ENCODE measurements around the gene FAM53B.

Gene FAM53B

DNA sequence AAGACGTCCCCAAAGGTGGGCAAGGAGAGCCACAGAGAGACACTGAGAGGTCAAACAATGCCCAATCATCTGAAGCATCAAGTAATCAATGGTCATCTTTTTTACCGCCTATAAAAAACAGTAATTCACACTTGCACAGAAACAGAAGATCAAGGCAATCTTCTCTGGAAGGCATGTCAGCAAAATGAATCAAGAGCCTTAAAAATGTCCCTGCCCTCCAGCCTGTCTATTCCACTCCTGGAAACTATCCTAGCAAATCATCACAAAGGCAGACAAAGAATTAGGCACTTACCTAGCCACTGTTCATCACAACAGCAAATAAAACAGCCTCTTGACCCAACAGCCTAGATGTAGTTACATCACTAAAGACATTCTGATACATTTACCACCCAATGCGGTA, 48.9 kb downstream of the FAM53B start:
- no peak for DNase-seq

DNA sequence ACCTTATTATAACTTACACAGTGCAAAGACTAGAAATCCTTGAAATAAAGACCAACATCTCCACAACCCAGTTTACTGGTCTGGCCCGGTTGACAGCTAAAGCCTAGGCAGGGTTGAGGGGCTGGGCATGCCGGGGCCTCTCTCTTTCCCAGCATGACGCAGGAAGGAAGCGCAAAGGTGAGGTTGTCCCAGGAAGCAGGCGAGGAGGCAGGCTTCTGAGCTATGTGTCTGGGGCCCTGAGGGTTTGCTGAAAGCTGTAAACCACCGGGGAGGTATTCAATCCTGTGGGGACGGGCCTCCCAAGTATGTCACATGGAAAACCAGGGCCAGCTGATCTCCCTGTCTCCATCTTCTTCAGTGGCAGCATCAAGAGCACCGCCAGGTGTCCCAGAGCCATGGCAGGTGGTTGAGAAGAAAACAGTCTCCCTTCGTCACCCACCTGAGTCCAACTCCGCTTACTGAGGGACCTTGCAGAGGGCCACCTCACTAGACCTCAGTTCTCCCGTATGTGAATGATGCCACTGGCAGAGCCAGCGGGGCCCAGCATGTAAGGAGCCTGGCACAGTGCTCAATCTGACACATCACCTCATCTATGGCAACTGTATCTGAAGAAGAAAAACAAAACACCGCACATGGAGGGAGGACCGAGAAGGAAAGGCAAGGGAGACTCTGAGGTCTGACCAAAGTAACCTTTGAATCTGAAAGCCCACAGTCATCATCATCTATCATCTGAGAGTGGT, 49.5 kb downstream of the FAM53B start:
- no peak for DNase-seq

DNA sequence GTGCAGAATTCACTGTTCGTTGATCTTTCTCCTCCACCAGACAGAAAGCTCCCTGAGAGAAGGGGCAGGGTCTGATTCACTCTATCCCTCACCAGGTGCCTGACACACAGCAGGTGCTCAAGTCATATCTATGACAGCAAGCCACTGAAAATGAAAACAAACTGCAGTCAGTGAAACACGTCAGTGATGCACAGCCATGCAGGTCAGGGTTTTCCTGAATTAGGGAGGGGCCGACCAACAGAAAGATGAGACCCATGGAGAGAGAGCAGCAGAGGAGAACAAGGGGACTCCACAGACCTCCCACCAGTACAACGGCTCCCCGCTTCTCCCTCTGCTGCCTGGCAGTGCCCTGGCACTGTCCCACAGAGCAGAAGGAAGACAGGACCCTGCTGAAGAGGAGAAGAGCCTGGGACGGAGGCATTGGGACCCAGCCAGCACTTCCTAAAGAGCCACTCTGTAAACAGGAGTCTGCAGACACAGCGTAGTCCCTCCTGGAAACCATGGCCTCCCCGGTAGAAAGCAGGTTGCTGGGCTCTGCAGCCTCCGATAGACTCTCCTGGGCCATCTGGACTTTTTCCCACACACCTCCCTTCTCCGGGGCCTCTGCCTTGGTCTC, 50.3 kb downstream of the FAM53B start:
- no peak for DNase-seq

DNA sequence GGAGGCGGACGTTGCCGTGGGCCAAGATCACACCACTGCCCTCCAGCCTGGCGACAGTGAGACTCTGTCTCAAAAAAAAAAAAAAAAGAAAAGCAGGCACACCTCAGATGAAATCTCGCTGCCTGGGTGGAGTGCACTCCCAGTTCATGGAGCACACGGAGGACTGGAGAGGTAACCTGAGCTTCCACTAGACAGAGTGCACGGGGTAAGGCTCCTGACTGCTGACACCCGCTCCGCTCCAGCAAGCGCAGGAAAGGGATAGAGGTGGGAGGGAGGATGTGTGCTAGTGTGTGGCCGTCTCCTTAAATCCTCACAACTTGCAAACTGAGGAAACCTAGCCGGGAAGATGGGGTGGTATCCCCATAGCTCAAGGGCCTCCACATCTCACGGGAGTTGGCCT, 50.8 kb downstream of the FAM53B start:
- no peak for DNase-seq

DNA sequence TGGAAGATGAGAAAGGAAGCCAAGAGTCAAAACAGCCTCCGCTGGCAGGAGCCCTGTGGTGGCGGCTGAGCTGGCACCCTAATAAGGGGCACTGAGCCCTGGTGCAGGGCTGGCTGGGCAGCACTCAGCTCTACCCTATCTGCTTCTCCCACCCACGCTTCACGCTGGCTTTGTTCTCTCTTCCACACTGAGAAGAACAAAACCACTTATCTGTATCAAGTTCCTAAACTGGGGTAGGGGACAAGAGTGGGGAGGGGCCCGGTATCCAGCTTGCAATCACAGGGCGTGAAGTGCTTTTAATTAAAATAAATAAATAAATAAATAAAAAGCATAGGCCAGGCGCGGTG, 52.1 kb downstream of the FAM53B start:
- DNase-seq: no peak

DNA sequence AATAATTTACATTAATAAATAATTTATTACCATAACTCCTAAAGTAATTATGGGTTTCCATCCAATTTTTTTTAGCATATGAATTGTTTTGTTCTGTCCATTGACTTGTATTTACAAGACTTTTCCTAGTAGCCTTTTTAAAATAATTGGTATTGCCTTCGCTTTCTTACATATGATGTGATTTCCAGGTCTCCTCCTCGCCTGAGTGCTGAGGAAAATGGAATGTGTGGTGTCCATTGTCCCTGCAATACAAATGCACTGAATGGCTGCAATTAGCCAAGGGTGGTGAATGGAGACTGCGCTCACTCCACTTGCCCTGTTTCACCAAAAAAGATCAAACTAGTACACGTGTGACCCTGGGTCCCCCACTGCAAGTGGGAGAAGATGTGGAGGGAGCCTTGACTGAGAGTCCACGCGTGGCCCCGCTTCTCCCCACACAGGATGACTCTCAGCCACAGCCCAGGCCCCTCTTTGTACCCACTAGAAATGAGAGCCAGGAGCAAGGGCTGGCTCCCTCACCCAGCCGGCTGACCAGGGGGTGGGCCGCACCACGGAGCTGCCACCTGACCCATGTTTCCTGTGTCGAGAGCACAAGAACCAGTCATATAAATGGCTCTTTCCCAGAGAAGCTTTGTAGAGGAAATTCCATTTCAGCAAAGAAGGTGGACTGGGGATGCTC, 52.6 kb downstream of the FAM53B start:
- no peak for DNase-seq

DNA sequence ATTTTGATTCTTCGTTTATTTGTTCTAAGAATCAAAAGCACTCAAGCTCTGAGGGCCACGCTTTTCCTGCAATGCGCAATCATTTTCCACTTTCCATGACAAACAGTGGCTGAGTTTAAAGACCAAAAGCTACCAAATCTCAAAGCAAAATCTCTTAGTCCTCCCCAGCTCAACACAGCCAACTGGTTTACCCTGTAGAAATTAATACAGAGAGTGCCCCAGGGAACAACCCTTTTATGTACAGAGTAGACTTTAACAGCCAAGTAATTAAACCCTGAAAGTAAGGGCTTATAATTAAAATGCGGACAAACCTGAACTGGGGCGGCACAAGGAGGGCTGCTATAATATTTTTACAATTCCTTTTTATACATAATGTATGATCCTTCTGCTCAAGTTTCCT, 53.2 kb downstream of the FAM53B start:
- DNase-seq: no peak

DNA sequence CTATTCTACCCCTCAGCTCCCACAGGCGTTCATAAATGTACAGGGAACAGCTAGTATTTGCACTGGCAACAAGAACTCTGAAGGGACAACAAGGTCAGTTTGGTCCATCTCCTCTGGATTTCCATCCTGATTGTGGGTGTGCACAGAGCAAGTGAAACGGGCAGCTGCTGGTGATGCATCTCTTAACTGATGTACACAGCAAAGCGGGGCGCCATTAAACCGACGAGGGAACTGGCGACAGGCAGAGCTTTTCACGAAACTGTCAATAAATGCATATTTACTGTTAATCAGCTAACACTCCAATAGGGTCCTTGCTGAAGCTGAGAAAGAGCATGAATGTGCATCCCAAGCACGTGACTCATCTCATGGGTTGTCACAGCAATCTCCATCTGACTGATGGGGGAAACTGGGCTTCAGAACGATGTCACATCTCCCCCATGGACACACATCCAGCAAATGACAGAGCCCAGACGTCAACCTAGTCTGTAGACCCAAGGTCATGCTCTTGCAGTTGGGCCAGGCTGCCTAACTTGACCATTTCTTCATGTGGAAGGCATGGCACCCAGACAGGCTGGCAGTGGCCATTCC, 54.2 kb downstream of the FAM53B start:
- no peak for DNase-seq

DNA sequence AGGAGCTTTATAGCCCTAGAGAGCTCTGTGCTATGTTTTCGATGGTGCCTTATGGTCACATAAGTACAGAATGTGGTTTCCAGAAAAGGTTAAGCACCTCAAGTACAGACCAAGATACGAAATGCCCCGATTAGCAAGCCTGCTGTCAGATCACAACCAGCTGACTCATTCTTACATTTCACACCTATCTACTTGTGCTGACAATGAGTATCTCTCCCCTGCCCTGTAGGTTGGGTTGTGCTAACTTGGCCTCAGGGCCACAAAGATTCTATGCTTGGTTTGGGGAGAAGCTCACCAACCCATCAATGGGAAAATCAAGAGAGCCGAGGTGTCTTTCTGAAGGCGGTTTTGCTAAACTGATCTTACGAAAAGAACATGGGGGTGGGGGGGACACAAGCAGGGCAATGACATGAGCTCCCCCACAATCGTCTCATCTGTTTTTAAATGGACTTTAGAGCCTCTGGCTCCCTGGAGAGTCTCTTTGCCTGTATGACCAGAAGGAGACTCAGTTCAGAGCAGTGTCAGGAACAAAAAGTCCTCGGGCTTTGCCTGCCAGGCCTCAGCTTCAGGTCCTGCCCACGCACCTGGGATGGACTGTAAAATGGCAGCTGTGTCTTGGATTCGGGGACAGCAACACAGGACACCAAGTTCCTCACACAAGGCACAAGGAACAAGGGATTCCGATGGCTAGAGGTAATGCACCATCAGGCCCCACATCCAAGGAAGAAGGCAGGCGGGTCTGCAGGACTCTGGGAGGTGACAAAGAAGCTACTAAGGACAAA, 55.1 kb downstream of the FAM53B start:
- peak; percentile 84 for DNase-seq

DNA sequence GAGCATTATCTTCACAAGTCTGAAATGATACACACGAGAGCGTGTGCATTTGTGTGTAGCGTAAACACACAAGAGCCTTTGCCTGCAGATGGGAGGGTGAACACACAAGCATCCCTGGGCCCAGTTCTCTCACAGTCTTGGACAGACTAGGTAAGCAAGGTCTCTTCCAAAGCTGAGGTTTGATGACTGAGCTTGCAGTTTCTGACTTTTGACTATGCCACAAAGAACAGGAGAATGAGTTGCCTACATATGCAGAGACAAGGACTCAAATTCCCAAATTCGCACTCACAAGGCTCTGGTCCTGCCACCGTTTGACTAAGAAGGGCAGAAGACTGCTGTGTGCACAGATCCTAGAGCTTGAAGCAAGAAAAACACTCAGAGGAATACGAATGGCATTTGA, 55.8 kb downstream of the FAM53B start:
- no peak for DNase-seq

DNA sequence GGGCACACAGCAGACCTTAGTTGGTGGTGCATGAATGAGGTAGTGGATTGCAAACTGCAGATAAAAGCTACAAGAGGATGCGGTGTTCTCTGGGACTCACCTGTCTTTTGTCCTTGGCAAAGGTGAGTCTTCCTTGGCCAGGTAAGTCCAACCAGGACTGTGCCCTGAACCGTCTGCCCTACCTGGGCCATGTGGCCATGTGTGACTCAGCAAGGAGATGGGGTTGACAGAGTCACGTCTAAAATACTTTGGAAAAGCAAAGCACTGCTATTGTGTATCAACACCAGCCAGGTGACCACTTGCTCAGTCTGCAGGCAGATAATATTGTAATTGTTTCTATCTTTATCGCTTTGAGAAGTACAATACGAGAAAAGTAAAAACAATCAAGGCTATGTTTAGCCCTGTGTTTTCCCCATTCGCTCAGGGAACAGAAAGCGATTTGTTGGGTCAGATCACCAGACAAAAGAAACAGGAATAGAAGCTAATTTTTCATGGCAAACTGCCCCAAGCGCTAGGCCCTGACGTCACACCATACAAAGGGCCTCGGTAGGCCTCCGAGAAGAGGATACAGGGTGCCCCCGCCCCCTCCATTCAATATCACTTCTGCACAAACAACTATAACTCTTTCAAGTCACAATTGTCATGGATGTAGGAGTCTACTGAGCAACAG, 57.3 kb downstream of the FAM53B start:
- DNase-seq: no peak

DNA sequence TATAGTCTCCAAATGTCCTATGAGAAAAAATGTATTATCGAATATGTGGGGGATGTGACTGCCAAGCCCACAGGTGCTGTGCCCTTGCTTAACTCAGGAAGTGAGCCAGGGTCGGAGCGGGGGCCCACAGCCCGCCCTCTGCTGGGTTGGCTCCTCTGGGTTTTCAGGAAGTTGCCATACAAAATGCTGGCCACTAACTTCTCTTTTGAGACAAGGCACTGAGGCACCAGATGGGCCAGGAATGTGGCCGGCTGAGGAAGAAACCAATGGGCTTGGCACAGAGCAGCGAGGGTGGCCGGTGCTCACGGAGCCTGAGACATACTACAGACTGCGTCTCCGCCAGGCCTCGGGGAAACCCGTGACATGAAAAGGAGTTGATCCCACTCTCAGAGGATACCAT, 58.9 kb downstream of the FAM53B start:
- no peak for DNase-seq

DNA sequence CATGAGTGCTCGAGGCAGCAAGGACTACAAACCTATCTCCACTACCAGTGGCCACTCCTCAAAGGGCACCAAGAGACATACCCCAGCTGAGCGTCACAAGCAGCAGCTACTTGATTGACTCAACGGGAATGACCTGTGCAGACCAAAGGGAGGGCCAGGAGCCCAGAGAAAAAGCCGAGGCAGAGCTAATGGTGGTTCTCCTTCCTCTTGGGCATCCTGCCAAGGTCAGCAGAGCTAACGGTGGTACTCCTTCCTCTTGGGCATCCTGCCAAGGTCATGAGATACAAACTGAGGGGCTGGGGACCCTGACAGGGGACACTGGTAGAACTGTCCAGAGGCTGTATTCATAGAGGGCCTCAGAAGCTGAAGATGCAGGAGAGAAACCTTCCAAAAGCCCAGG, 60.4 kb downstream of the FAM53B start:
- no peak for DNase-seq

DNA sequence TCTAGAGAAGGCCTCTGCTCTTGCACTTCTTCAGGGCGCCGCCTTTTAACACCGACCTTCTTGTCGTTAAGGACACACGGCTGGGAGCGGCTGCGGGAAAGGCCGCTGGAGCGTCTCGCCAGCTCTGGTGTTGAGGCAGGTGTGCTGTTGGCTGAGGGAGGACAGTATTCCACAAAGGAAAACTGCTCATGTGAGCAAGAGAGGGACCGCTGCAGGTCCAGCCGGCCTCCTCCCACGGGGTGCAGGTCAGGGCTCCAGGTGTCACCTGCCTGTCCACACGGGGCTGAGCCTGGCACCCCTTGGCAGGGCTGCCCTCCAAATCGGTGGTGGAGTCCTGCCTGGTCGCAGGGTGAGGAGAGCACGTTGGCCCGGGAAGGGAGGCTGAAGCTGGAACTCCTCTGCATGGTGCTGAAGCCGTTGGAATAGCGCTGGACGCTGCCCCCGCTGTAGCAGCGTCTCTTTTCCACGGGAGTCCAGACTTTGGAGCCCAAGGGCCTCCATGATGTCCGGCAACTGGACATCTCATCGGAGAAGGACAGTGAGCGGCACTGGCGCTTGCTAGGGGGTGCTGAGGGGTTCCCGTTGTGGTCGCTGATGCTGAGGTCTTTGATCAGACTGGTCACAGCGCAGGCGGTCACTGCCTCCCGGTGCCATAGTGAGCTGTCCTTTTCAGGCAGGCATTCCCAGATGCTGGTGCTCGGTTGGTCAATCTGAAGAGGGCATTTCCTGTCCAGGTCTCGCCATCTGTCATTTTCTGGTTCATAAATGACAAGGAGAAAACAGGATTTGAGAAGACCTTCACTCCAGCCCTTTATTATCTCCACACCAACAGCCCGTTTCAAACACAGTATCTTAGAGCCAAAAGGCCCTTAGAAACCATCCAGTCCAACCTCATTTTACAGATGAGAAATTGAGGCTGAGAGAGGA, 62.3 kb downstream of the FAM53B start:
- no peak for DNase-seq

DNA sequence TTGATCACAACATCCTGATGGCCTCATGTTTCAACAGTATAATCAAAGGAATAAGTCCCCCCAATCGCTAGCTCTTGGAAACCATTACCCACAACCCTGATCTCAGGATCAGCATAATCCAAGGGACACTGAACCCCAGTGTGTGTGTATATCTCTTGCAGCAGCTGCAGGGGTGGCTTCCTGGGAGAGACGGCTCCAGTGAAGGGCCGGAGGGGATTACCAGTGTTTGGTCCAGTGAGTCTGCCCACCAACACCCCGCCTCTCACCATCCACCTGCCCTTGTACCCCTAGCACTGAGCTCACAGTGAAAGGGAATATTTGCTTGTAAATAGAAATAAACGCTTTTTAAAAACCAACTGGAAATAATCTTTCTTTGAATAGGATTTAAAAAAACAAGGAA, 63.1 kb downstream of the FAM53B start:
- no peak for DNase-seq

DNA sequence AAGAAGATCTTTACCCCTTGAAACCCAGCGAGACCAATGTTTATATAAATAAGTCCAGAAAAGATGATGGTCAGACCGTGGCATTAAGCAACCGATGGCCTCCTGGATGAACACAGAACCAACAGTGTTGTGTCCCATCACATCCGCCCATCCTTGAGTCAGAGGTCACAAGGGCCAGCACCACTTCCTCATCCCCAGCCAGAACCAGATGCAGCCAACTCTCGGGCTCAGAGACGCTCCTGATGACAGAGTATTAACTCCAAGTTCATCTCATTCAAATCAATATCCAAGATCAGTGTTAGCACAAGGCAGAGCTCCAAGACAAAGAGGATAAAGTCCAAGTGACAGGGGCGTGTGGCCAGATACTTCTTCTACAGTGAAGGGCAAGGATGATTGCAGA, 63.5 kb downstream of the FAM53B start:
- DNase-seq: no peak

DNA sequence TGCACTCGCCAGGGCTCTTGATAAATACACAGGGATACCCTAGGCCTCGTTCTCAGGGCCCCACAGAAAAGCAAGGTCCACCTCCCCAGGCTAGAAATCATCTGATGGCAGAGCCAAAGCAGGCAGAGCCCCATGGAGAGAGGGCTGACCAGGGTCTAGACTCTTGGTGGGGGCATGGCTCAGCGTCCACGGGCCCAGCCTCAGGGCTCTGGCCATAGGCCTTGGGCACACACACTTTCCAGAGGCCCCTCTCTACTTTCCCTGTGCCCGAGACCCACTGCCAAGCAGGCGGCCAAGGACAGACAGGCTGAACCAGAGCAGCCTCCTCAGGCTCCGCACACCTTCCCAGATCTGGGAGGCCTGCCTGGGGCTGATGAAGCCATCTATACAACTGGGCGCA, 64.8 kb downstream of the FAM53B start:
- no peak for DNase-seq

DNA sequence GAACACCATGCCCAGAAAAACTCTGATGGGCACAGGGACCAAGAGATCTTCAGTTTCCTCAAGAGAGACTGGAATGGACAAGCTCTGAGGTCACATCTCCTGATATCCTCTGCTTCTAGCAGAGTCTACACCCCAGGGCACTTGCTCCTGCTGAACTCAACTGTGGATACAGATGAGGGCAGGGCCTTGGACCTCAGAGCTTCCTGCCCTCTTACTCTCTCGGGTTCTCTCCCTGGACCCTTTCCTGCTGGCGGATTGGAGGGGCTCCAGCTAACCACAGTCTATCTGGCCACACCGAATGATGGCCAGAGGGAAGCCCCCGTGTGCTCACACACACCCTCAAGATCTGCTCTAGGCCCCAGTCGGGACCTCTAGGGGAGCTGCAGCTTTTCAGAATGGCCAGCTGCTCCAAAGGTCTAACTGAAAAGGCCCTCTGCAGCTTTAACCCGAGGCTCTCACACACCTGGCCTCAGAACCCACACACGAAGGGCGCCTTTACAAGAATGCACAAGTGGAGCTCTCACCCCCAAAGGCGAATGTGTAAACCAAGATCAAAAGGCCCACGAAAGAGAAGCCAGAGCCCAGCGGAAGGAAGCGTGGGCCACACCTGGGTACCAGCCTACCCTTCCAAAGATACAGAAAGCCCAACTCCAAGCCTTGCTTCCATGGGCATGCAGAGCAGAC, 65.5 kb downstream of the FAM53B start:
- peak; percentile 81 for DNase-seq

DNA sequence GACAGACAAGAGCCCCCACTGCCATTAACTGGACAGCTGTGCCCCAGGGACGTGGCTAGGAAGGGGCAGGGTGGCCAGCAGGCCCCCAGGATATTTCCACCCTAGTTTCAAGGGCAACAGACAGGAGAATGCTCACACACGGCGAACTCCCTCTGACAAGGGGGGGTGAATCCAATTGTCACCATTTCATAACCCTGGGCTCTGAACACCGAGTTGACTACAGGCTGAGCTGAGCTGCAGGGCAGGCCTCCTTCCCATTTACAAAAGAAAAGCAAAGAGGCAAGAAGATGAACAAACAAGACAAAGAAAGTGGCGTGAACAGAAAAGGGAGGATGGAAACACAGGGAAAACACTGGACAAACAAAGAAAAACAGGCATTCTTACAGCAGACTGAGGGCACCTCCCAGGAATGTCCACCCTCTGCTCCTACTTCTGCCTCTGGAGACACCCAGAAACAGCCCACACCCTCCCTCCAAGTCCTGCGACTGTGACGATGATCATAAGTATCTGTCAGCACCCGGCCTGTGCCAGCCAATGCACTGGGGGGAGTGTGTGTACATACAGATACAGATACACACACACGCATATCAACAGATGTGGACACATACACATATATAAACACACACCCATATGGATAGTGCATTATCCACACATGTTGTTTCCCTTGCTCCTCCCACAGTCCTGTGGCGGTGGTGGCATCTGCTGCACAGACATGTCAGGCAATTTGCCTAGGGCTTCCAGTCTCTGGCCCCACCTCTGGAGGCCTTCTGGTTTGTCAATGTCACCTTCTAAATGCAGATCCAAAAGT, 66.2 kb downstream of the FAM53B start:
- DNase-seq: no peak

DNA sequence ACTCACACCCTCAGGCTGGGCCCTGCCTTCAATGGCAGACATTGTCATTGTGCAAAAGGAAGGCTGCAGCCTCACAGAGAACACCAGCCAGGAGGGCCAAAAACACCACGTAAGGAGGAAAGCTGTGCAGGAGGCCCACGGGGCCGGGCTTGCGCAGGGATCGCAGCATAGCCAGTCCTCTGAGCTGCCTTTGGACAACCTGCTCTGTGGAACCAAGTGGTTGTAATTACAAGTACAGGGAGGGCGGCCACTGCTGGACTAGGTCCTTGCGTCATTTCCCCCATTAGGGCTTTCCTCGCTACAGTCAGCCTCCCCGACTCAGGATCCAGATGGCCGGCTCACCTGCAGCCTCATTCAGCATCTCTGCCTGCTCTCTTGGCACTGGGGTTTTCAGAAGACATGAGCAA, 66.9 kb downstream of the FAM53B start:
- no peak for DNase-seq
